Transverse colon (tissue), 4 donors: ENCODE measurements around the gene PDE4D.

Experiments
- CTCF ChIP-seq, 5 experiments: fragments of 200-600 bp in 3 of 5; fragments of 450-650 bp in 2 of 5; sonication (generic) in 3 of 5; IDR thresholded peaks; 1 replicate in 2 of 5; 2 replicates in 3 of 5; pipeline ENCODE4 v1.5.1; 2016 to 2017; ENCODE audit warnings: antibody characterized with exemption in 5 of 5, inconsistent platforms in 3 of 5, mild to moderate bottlenecking in 2 of 5, moderate library complexity in 1 of 5
- EP300 ChIP-seq: sonication (generic); formaldehyde crosslinking; IDR thresholded peaks from one replicate; pipeline ENCODE4 v1.6.1; 2017; ENCODE audit warnings: antibody characterized with exemption, low read depth
- POLR2A ChIP-seq: fragments of 450-650 bp; IDR thresholded peaks from one replicate; pipeline ENCODE4 v1.6.1; 2016; ENCODE audit warnings: antibody characterized with exemption, mild to moderate bottlenecking, moderate library complexity
- POLR2AphosphoS5 ChIP-seq, 3 donors: sonication (generic); formaldehyde crosslinking; IDR thresholded peaks; one replicate each; pipeline ENCODE4 v1.6.1; 2016; ENCODE audit warnings: antibody characterized with exemption in 3 of 3

GRCh38 chr5:59605915-59606314, 287.6 kb downstream of the PDE4D start:
- TF ChIP-seq CTCF (IDR thresholded peaks at IDR 0.05) = no peak
- TF ChIP-seq POLR2A = no peak
- no peak for TF ChIP-seq POLR2AphosphoS5 (IDR thresholded peaks at IDR 0.05)
- TF ChIP-seq EP300 = no peak
